GM19463 (cell line): ENCODE measurements around the gene LRBA.
"Not testable (repeated sequence)": the region's sequence is repeated elsewhere in the genome, so short reads cannot be mapped to it uniquely, and the experiment has no call there.

ENCODE experiments used
- ATAC-seq: cut with Tn5 transposase; IDR thresholded peaks from one replicate; pipeline ENCODE4 v1.9.1; 2021; ENCODE audit warnings: mild to moderate bottlenecking, moderate library complexity; ENCODE audit not compliant: unreplicated experiment

Gene LRBA

GRCh38 chr4:150944660-150945059 lies 70.4 kb downstream of the LRBA start:
- ATAC-seq, result no peak

- peak; percentile 64 for ATAC-seq
These were observed 71.3 kb downstream of the LRBA start for GRCh38 chr4:150943818-150944217.

GRCh38 chr4:150943126-150943525 lies 72.0 kb downstream of the LRBA start:
- ATAC-seq, result no peak

GRCh38 chr4:150942539-150942938 lies 72.5 kb downstream of the LRBA start:
- ATAC-seq, result no peak

GRCh38 chr4:150940123-150940522 lies 75.0 kb downstream of the LRBA start:
- no peak for ATAC-seq

- no peak for ATAC-seq
These were observed 75.6 kb downstream of the LRBA start for GRCh38 chr4:150939530-150939929.

GRCh38 chr4:150938873-150939499 lies 76.1 kb downstream of the LRBA start:
- no peak for ATAC-seq

GRCh38 chr4:150938417-150938816 lies 76.7 kb downstream of the LRBA start:
- no peak for ATAC-seq

- ATAC-seq, result no peak
These were observed 81.1 kb downstream of the LRBA start for GRCh38 chr4:150934022-150934421.

- no peak for ATAC-seq
These were observed 83.3 kb downstream of the LRBA start for GRCh38 chr4:150931796-150932195.

- no peak for ATAC-seq
These were observed 84.1 kb downstream of the LRBA start for GRCh38 chr4:150931005-150931404.

- no peak for ATAC-seq
These were observed 91.1 kb downstream of the LRBA start for GRCh38 chr4:150923945-150924344.

GRCh38 chr4:150921486-150921885 lies 93.6 kb downstream of the LRBA start:
- ATAC-seq, result not testable (repeated sequence)

GRCh38 chr4:150918562-150918961 lies 96.5 kb downstream of the LRBA start:
- ATAC-seq, result not testable (repeated sequence)

- no peak for ATAC-seq
These were observed 103.8 kb downstream of the LRBA start for GRCh38 chr4:150911326-150911725.

- no peak for ATAC-seq
These were observed 106.0 kb downstream of the LRBA start for GRCh38 chr4:150909116-150909515.

GRCh38 chr4:150906987-150907633 lies 108.0 kb downstream of the LRBA start:
- no peak for ATAC-seq

- no peak for ATAC-seq
These were observed 110.4 kb downstream of the LRBA start for GRCh38 chr4:150904671-150905070.

- ATAC-seq, result no peak
These were observed 111.5 kb downstream of the LRBA start for GRCh38 chr4:150903603-150904002.

GRCh38 chr4:150896497-150896896 lies 118.6 kb downstream of the LRBA start:
- ATAC-seq, result no peak

- no peak for ATAC-seq
These were observed 124.8 kb downstream of the LRBA start for GRCh38 chr4:150890246-150890645.

GRCh38 chr4:150889306-150889705 lies 125.8 kb downstream of the LRBA start:
- no peak for ATAC-seq

- no peak for ATAC-seq
These were observed 126.5 kb downstream of the LRBA start for GRCh38 chr4:150888625-150889024.
